ENCODE data around the gene ADAMTSL4. TPM values are rescaled to one million over a fixed set of nuclear protein-coding genes. Genes with fewer than 3 reads are reported as not detected.

ADAMTSL4 gene
- total RNA-seq, 1 experiment from 2014 or later, result 9.5 TPM

GRCh38 chr1:150532860-150533259 lies 16.3 kb upstream of the ADAMTSL4 start:
- Histone ChIP-seq H3K36me3 (ENCODE audit: control insufficient read depth, insufficient read depth, low read length) (no peaks in the 10 kb centered on the region), H3K9me3 (ENCODE audit: control insufficient read depth, insufficient read depth, low read depth, low read length) (no peaks in the 10 kb centered on the region), H3K27ac (ENCODE audit: low read length) (no peak overlapping the region), H3K4me1 (ENCODE audit: control insufficient read depth, insufficient read depth, low read length) (no peaks in the 10 kb centered on the region), H3K27me3 (ENCODE audit: control insufficient read depth, insufficient read depth, low read length) (no peaks in the 10 kb centered on the region), H3K4me3 (ENCODE audit: low read depth in 2 of 2, low read length in 2 of 2) (no peak overlapping the region)
- TF ChIP-seq REST (IDR thresholded peaks at IDR 0.05; ENCODE audit: insufficient read depth in 1 of 2, low read depth in 2 of 2, low read length in 1 of 2), result no peak
- TF ChIP-seq, protein P1, sequence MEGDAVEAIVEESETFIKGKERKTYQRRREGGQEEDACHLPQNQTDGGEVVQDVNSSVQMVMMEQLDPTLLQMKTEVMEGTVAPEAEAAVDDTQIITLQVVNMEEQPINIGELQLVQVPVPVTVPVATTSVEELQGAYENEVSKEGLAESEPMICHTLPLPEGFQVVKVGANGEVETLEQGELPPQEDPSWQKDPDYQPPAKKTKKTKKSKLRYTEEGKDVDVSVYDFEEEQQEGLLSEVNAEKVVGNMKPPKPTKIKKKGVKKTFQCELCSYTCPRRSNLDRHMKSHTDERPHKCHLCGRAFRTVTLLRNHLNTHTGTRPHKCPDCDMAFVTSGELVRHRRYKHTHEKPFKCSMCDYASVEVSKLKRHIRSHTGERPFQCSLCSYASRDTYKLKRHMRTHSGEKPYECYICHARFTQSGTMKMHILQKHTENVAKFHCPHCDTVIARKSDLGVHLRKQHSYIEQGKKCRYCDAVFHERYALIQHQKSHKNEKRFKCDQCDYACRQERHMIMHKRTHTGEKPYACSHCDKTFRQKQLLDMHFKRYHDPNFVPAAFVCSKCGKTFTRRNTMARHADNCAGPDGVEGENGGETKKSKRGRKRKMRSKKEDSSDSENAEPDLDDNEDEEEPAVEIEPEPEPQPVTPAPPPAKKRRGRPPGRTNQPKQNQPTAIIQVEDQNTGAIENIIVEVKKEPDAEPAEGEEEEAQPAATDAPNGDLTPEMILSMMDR (IDR thresholded peaks at IDR 0.05), result peak; percentile 4
- POLR2A ChIA-PET, result no interaction called here
- DNase-seq (ENCODE audit: low read depth, low spot score), result no peak
- CTCF ChIA-PET, result interaction anchor here (0.7 to 1.4 kb wide), 9 partner anchors 12 to 538 kb away, joined by 3 to 6 read pairs (median 3); partner anchors contain the start of gene FALEC
- in situ Hi-C loops (cut with HindIII; ENCODE audit: low pct_unique_long_range_greater_than_20kb, low sequenced_read_pairs), result no loop called here
- ATAC-seq, result no peak
- BruUV-seq (replicated peaks), result no TSS peak
- intact Hi-C loops (cut with micrococcal nuclease; ENCODE audit: unreplicated experiment), result no loop called here

GRCh38 chr1:150534002-150534401 lies 15.2 kb upstream of the ADAMTSL4 start:
- no peaks in the 10 kb centered on the region for H3K4me1 ChIP-seq (ENCODE audit: control insufficient read depth, insufficient read depth, low read length)
- ATAC-seq (no peak), DNase-seq (ENCODE audit: low read depth, low spot score) (no peak)
- no peak overlapping the region for H3K27ac ChIP-seq (ENCODE audit: low read length)
- intact Hi-C loops (cut with micrococcal nuclease; ENCODE audit: unreplicated experiment) (no loop called here), in situ Hi-C loops (cut with HindIII; ENCODE audit: low pct_unique_long_range_greater_than_20kb, low sequenced_read_pairs) (no loop called here)
- TF ChIP-seq REST (IDR thresholded peaks at IDR 0.05; ENCODE audit: insufficient read depth in 1 of 2, low read depth in 2 of 2, low read length in 1 of 2) (no peak), SIN3A (IDR thresholded peaks at IDR 0.05; ENCODE audit: borderline replicate concordance, insufficient read depth, low read depth, low read length) (no peak), POLR2AphosphoS5 (IDR thresholded peaks at IDR 0.05; ENCODE audit: low read depth, low read length) (no peak), TCF7L2 (IDR thresholded peaks at IDR 0.05; ENCODE audit: low read depth, low read length) (no peak)
- TF ChIP-seq, protein P1 (IDR thresholded peaks at IDR 0.05), result no peak
- no peak overlapping the region for H3K4me3 ChIP-seq (ENCODE audit: low read depth in 2 of 2, low read length in 2 of 2)
- ChIA-PET POLR2A (interaction anchor here (0.6 to 0.7 kb wide), 2 partner anchors 272 to 365 kb away, joined by 3 to 5 read pairs; no protein-coding TSS in a partner anchor), CTCF (interaction anchor here (0.5 to 0.6 kb wide), 2 partner anchors 8 to 17 kb away, joined by 3 to 6 read pairs; no protein-coding TSS in a partner anchor)
- H3K27me3 ChIP-seq (ENCODE audit: control insufficient read depth, insufficient read depth, low read length), result no peaks in the 10 kb centered on the region
- H3K36me3 ChIP-seq (ENCODE audit: control insufficient read depth, insufficient read depth, low read length), result no peaks in the 10 kb centered on the region
- no TSS peak for BruUV-seq (replicated peaks)
- H3K9me3 ChIP-seq (ENCODE audit: control insufficient read depth, insufficient read depth, low read depth, low read length), result no peaks in the 10 kb centered on the region

Measured in Panc1 (cell line).